Liver (tissue), 3 donors: ENCODE measurements around the gene PARP3.

ENCODE experiments used
- ATF3 ChIP-seq: IDR thresholded peaks from 2 replicates; pipeline ENCODE4 v1.6.1; 2016; ENCODE audit warnings: antibody characterized with exemption
- MAX ChIP-seq: IDR thresholded peaks from 2 replicates; pipeline ENCODE4 v1.6.1; 2016; ENCODE audit warnings: antibody characterized with exemption
- RXRA ChIP-seq, 2 donors: IDR thresholded peaks; 2 replicates each; pipeline ENCODE4 v1.6.1; 2017 to 2018; ENCODE audit warnings: antibody characterized with exemption in 2 of 2, mild to moderate bottlenecking in 1 of 2
- TAF1 ChIP-seq: conservative IDR thresholded peaks from 2 replicates; pipeline ENCODE4 v1.6.1; 2016; ENCODE audit warnings: antibody characterized with exemption, mild to moderate bottlenecking
- TF ChIP-seq, protein P1 (sequence below): fragments of 150-350 bp; IDR thresholded peaks from 2 replicates; pipeline ENCODE4 v1.5.1; 2017; ENCODE audit warnings: improper control_type of control experiment, low read depth, low read length; ENCODE audit not compliant: missing input control
- donor health status: healthy.
- donor health status: healthy.

DNA sequence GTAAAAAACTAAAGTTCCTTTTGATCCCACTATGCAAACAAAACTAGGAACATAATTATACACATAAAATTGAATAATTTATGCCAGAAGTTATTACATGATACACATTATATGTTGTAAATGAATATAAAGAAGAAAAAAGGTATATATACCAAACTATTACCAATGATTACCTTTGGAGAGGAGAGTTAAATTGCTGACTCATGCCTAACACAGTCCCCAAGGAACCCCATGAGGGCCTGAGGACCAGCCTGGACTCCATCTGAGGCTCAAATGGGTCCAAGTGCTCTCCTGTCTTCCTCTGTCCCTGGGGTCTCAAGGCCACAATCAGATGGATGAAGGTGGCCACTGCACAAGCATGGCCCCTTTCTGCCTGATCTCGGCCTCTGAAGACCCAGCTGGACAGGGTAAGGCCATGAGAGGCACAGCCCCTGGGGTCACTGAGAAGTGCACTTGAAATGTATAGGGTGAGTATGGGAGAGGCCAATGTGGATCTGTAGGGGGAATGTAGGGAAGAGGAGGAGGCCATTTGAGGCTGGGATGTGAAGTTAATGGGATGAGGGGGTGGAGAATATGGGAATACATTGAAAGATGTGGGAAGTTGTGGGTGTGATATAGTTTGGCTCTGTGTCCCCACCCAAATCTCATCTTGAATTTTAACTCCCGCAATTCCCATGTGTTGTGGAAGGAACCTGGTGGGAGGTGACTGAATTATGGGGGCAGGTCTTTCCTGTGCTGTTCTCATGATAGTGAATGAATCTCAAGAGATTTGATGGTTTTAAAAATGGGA, 37.9 kb upstream of the PARP3 start:
- TF ChIP-seq, protein P1, sequence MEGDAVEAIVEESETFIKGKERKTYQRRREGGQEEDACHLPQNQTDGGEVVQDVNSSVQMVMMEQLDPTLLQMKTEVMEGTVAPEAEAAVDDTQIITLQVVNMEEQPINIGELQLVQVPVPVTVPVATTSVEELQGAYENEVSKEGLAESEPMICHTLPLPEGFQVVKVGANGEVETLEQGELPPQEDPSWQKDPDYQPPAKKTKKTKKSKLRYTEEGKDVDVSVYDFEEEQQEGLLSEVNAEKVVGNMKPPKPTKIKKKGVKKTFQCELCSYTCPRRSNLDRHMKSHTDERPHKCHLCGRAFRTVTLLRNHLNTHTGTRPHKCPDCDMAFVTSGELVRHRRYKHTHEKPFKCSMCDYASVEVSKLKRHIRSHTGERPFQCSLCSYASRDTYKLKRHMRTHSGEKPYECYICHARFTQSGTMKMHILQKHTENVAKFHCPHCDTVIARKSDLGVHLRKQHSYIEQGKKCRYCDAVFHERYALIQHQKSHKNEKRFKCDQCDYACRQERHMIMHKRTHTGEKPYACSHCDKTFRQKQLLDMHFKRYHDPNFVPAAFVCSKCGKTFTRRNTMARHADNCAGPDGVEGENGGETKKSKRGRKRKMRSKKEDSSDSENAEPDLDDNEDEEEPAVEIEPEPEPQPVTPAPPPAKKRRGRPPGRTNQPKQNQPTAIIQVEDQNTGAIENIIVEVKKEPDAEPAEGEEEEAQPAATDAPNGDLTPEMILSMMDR = no peak
- TF ChIP-seq MAX (no peak), TAF1 (no peak), RXRA (IDR thresholded peaks at IDR 0.05) (no peak), ATF3 (no peak)
